Measurements from ENCODE around the gene PIK3AP1. TPM values are rescaled to one million over a fixed set of nuclear protein-coding genes. Genes with fewer than 3 reads are reported as not detected.

The PIK3AP1 gene
- total and polyA plus RNA-seq, 4 donors = 2.1 to 8.7 (median 4.1) TPM

DNA sequence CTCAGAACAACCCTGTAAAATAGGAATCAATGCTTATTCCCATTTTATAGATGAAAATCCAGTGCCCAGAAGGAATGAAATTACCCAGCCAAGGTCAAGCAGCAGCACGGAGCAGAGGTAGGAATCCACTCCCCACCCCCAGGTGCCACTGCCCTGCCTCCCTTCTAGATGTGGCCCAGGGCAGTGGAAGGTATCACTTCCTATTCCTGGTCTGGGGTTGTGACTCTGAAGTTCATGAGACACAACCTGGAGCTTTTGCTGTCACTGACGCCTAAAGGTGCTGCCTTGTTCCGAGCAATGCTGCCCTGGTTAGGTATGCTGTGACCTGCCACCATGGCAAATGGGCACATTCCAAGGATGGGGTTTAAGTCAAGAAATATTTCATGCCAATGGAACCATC lies 53.6 kb downstream of the PIK3AP1 start:
- Histone ChIP-seq H3K9me3 (ENCODE audit: control insufficient read depth, insufficient read depth, low read length) (no peaks in the 10 kb centered on the region), H3K27me3 (ENCODE audit: control insufficient read depth, insufficient read depth, low read length) (no peaks in the 10 kb centered on the region), H3K4me3 (ENCODE audit: low read depth, low read length) (no peak overlapping the region), H3K27ac (ENCODE audit: low read depth, low read length) (no peak overlapping the region), H3K36me3 (ENCODE audit: control insufficient read depth, insufficient read depth, low read length) (no peaks in the 10 kb centered on the region), H3K4me1 (ENCODE audit: control insufficient read depth, insufficient read depth, low read length) (no peaks in the 10 kb centered on the region)
- no peak for DNase-seq (ENCODE audit: low read depth in 4 of 6, low spot score in 6 of 6)
- 100% methylated on average over 3 of the region's 3 CpGs for WGBS (ENCODE audit: insufficient coverage)

DNA sequence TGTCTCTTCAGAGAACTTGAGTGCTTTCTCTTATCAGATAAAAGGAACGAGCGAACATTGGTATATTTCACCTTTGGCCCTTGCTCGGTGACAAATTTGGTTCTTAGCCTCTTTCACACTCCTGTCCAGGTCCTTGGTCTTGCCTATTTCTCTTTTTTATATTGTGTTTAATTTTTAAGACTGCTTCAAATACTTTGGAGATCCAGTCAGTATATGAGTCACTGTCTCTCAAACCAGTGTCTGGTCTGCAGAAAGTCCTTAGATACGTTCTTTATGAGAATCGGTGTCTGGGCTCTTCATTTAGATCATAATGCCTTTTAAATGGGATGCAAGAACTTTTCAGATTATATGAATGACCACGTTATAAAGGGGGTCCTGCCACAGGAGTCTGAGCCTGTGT lies 55.0 kb downstream of the PIK3AP1 start:
- H3K4me1 ChIP-seq (ENCODE audit: control insufficient read depth, insufficient read depth, low read length) = no peaks in the 10 kb centered on the region
- no peaks in the 10 kb centered on the region for H3K9me3 ChIP-seq (ENCODE audit: control insufficient read depth, insufficient read depth, low read length)
- H3K36me3 ChIP-seq (ENCODE audit: control insufficient read depth, insufficient read depth, low read length) = no peaks in the 10 kb centered on the region
- no peak overlapping the region for H3K4me3 ChIP-seq (ENCODE audit: low read depth, low read length)
- no peak overlapping the region for H3K27ac ChIP-seq (ENCODE audit: low read depth, low read length)
- DNase-seq (ENCODE audit: low read depth in 4 of 6, low spot score in 6 of 6) = no peak
- no peaks in the 10 kb centered on the region for H3K27me3 ChIP-seq (ENCODE audit: control insufficient read depth, insufficient read depth, low read length)
- WGBS (ENCODE audit: insufficient coverage) = 87% methylated on average over 3 of the region's 6 CpGs

DNA sequence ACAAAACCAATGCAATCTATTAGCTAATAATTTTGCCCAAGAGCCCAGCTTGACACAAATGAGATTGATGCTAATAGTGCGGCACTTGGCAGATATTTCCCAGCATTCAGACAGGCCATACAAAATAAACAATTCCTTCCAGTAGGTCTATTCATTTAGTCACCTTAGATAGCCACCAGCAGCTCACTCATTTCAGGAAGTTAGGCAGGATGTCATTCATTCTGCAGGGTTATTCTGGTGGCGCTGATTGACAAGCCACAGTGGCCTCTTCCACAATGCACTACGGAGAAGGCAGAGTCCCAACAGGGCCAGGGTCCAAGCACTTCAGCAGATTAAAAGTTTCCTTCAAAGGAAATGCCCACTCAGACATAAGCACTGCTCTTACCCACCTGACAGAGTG lies 55.8 kb downstream of the PIK3AP1 start:
- no peaks in the 10 kb centered on the region for H3K36me3 ChIP-seq (ENCODE audit: control insufficient read depth, insufficient read depth, low read length)
- DNase-seq (ENCODE audit: low read depth in 4 of 6, low spot score in 6 of 6) = no peak
- H3K27ac ChIP-seq (ENCODE audit: low read depth, low read length) = no peak overlapping the region
- no peak overlapping the region for H3K4me3 ChIP-seq (ENCODE audit: low read depth, low read length)
- H3K27me3 ChIP-seq (ENCODE audit: control insufficient read depth, insufficient read depth, low read length) = no peaks in the 10 kb centered on the region
- WGBS (ENCODE audit: insufficient coverage) = 59% methylated on average over 3 of the region's 3 CpGs
- H3K9me3 ChIP-seq (ENCODE audit: control insufficient read depth, insufficient read depth, low read length) = no peaks in the 10 kb centered on the region
- H3K4me1 ChIP-seq (ENCODE audit: control insufficient read depth, insufficient read depth, low read length) = no peaks in the 10 kb centered on the region

DNA sequence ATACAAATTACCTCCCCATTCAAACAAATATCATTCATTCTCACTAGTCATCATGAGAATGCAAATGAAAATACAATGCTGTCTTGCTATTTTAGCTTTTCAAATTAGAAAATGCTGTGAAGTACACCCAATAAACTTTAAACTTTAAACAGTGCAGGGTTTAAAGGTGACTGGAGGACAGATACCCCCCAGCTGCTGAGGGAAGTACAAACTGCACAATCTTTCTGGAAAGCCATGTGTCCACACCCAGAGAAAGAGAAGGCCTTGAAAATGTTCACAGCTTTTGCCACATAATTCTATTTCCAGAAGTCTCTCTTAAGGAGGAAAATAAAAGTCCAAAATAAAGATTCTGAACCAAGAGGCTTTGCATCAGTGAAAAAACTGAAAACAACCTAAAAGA lies 56.5 kb downstream of the PIK3AP1 start:
- H3K9me3 ChIP-seq (ENCODE audit: control insufficient read depth, insufficient read depth, low read length) = no peaks in the 10 kb centered on the region
- DNase-seq (ENCODE audit: low read depth in 4 of 6, low spot score in 6 of 6) = no peak
- H3K27ac ChIP-seq (ENCODE audit: low read depth, low read length) = no peak overlapping the region
- no peaks in the 10 kb centered on the region for H3K4me1 ChIP-seq (ENCODE audit: control insufficient read depth, insufficient read depth, low read length)
- no peaks in the 10 kb centered on the region for H3K27me3 ChIP-seq (ENCODE audit: control insufficient read depth, insufficient read depth, low read length)
- no peak overlapping the region for H3K4me3 ChIP-seq (ENCODE audit: low read depth, low read length)
- H3K36me3 ChIP-seq (ENCODE audit: control insufficient read depth, insufficient read depth, low read length) = no peaks in the 10 kb centered on the region

DNA sequence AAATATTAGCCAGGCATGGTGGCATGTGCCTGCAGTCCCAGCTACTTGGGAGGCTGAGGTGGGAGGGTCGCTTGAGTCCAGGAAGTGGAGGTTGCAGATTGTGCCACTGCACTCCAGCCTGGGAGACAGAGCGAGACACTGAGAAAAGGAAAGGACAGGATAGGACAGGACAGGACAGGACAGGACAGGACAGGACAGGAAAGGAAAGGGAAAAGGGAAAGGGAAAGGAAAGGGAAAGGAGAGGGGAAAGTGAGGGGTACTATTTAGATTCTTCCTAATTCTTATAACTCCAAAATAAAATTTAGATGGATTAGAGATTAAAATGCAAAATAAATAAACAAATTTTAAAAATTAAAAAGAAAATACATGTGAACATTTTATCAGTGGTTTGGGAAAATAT lies 58.7 kb downstream of the PIK3AP1 start:
- Histone ChIP-seq H3K27ac (ENCODE audit: low read depth, low read length) (no peak overlapping the region), H3K27me3 (ENCODE audit: control insufficient read depth, insufficient read depth, low read length) (no peaks in the 10 kb centered on the region), H3K9me3 (ENCODE audit: control insufficient read depth, insufficient read depth, low read length) (no peaks in the 10 kb centered on the region), H3K36me3 (ENCODE audit: control insufficient read depth, insufficient read depth, low read length) (no peaks in the 10 kb centered on the region), H3K4me3 (ENCODE audit: low read depth, low read length) (no peak overlapping the region), H3K4me1 (ENCODE audit: control insufficient read depth, insufficient read depth, low read length) (no peaks in the 10 kb centered on the region)
- no peak for DNase-seq (ENCODE audit: low read depth in 4 of 6, low spot score in 6 of 6)
- WGBS (ENCODE audit: insufficient coverage) = 92% methylated on average over 2 of the region's 2 CpGs

DNA sequence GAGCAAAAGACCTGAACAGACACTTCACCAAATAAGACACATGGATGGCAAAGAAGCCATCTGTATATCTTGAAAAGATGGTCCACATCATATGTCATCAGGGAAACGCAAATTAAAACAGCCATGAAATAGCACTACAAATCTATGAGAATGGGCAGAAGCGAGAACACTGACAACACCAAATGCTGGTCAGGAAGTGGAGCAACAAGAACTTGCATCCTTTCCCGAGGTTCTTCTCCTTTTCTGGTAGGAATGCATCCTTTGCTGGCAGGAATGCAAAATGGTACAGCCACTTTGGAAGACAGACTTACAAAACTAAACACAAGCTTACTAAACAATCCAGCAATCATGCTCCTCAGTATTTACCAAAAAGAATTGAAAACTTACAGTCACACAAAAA lies 60.0 kb downstream of the PIK3AP1 start:
- H3K36me3 ChIP-seq (ENCODE audit: control insufficient read depth, insufficient read depth, low read length) = no peaks in the 10 kb centered on the region
- H3K4me3 ChIP-seq (ENCODE audit: low read depth, low read length) = no peak overlapping the region
- no peak for DNase-seq (ENCODE audit: low read depth in 4 of 6, low spot score in 6 of 6)
- H3K27me3 ChIP-seq (ENCODE audit: control insufficient read depth, insufficient read depth, low read length) = no peaks in the 10 kb centered on the region
- WGBS (ENCODE audit: insufficient coverage) = 100% methylated on average over 2 of the region's 3 CpGs
- H3K4me1 ChIP-seq (ENCODE audit: control insufficient read depth, insufficient read depth, low read length) = no peaks in the 10 kb centered on the region
- H3K27ac ChIP-seq (ENCODE audit: low read depth, low read length) = no peak overlapping the region
- H3K9me3 ChIP-seq (ENCODE audit: control insufficient read depth, insufficient read depth, low read length) = no peaks in the 10 kb centered on the region

DNA sequence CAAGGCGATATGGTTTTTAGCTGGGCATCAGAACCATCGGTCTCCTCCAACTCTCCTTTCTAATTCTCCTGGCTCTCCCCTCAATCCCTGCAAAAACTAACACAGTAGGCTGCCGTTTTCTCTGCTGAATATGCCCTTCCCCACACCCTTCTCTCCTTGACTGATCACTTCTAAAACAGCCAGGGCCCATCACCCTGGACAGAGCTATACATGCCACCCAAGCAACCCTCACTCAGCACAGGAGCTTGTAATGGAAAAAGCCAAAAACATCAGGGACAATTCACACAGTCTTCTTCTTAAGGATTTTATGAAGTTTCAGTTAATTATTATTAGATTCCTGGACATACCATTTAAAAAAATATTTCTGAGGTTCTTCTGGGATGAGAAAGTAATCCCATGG lies 61.5 kb downstream of the PIK3AP1 start:
- H3K27ac ChIP-seq (ENCODE audit: low read depth, low read length) = no peak overlapping the region
- H3K4me1 ChIP-seq (ENCODE audit: control insufficient read depth, insufficient read depth, low read length) = no peaks in the 10 kb centered on the region

DNA sequence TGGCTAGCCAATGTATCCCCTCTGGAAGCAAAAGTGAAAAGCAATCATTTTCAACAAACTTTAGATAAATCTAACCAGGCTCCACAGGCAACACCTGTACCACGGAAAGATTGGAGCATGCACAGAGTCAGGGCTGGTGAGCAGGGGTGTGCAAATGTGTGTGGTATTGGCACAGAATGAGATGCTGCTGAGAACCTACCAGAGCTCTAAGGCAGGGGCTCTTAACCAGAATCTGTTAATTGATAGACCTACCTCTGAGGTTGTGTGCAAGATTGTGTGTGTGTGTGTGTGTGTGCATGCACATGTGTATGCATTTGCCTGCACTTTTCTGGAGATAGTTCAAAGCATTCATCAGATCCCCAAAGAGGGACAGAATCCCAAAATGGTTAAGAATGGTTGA lies 62.9 kb downstream of the PIK3AP1 start:
- H3K36me3 ChIP-seq (ENCODE audit: control insufficient read depth, insufficient read depth, low read length) = no peaks in the 10 kb centered on the region
- H3K27ac ChIP-seq (ENCODE audit: low read depth, low read length) = no peak overlapping the region
- no peaks in the 10 kb centered on the region for H3K27me3 ChIP-seq (ENCODE audit: control insufficient read depth, insufficient read depth, low read length)
- 100% methylated on average over 1 of the region's 1 CpG for WGBS (ENCODE audit: insufficient coverage)
- no peak for DNase-seq (ENCODE audit: low read depth in 4 of 6, low spot score in 6 of 6)
- no peaks in the 10 kb centered on the region for H3K4me1 ChIP-seq (ENCODE audit: control insufficient read depth, insufficient read depth, low read length)
- H3K4me3 ChIP-seq (ENCODE audit: low read depth, low read length) = no peak overlapping the region
- H3K9me3 ChIP-seq (ENCODE audit: control insufficient read depth, insufficient read depth, low read length) = no peaks in the 10 kb centered on the region

More for the DNA sequence above, 61.5 kb downstream of the PIK3AP1 start:
- Histone ChIP-seq H3K36me3 (ENCODE audit: control insufficient read depth, insufficient read depth, low read length) (no peaks in the 10 kb centered on the region), H3K9me3 (ENCODE audit: control insufficient read depth, insufficient read depth, low read length) (no peaks in the 10 kb centered on the region), H3K4me3 (ENCODE audit: low read depth, low read length) (no peak overlapping the region), H3K27me3 (ENCODE audit: control insufficient read depth, insufficient read depth, low read length) (no peaks in the 10 kb centered on the region)
- WGBS (ENCODE audit: insufficient coverage) = 82% methylated on average over 3 of the region's 3 CpGs
- no peak for DNase-seq (ENCODE audit: low read depth in 4 of 6, low spot score in 6 of 6)

DNA sequence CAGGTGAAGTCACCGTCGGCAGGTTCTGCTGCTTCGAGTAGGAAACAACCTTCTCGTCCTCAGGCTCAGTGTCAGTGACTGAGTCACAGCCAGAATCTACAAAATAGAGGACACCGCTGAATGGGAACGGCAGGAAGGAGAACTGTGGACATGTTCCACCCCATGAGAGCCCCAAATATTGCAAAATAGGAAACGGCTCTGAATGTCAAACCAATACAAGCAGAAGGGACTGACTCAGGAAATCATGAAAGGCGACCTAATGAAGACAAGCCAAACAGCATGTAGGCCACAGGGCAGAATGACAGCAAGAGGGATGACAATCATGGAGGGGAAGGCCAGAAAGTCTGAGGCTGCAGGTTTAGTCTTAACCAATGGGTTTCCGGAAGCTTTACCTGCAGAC lies 63.5 kb downstream of the PIK3AP1 start:
- no peaks in the 10 kb centered on the region for H3K27me3 ChIP-seq (ENCODE audit: control insufficient read depth, insufficient read depth, low read length)
- no peaks in the 10 kb centered on the region for H3K9me3 ChIP-seq (ENCODE audit: control insufficient read depth, insufficient read depth, low read length)
- no peak for DNase-seq (ENCODE audit: low read depth in 4 of 6, low spot score in 6 of 6)
- 81% methylated on average over 9 of the region's 9 CpGs for WGBS (ENCODE audit: insufficient coverage)
- no peak overlapping the region for H3K27ac ChIP-seq (ENCODE audit: low read depth, low read length)
- H3K36me3 ChIP-seq (ENCODE audit: control insufficient read depth, insufficient read depth, low read length) = no peaks in the 10 kb centered on the region
- H3K4me1 ChIP-seq (ENCODE audit: control insufficient read depth, insufficient read depth, low read length) = no peaks in the 10 kb centered on the region
- H3K4me3 ChIP-seq (ENCODE audit: low read depth, low read length) = no peak overlapping the region

DNA sequence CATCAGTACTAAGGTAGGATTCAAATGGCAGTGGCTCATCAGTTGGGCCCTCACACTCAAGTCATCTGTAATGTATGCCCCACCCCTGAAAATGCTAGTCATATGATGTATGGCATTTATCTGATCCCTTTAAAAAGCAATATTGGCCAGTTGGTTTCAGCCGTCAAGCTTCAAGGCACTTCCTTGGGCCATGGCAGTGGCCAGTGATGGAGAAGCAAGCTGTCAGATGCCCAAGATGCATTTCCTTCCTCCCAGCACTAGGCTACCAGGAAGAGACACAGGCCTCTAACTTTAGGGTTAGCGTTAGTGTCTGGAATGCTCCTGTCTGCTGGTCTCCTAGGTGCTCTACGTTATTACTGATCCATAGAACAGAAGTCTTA lies 64.1 kb downstream of the PIK3AP1 start:
- no peaks in the 10 kb centered on the region for H3K9me3 ChIP-seq (ENCODE audit: control insufficient read depth, insufficient read depth, low read length)
- WGBS (ENCODE audit: insufficient coverage) = 92% methylated on average over 3 of the region's 3 CpGs
- no peak overlapping the region for H3K27ac ChIP-seq (ENCODE audit: low read depth, low read length)
- H3K4me1 ChIP-seq (ENCODE audit: control insufficient read depth, insufficient read depth, low read length) = no peaks in the 10 kb centered on the region
- no peaks in the 10 kb centered on the region for H3K36me3 ChIP-seq (ENCODE audit: control insufficient read depth, insufficient read depth, low read length)
- no peak overlapping the region for H3K4me3 ChIP-seq (ENCODE audit: low read depth, low read length)
- DNase-seq (ENCODE audit: low read depth in 4 of 6, low spot score in 6 of 6) = no peak
- H3K27me3 ChIP-seq (ENCODE audit: control insufficient read depth, insufficient read depth, low read length) = no peaks in the 10 kb centered on the region
